Dedifferentiated amniotic fluid mesenchymal stem cell (primary cell): Measurements from ENCODE around the gene SEH1L.
"Not testable (repeated sequence)": the region's sequence is repeated elsewhere in the genome, so short reads cannot be mapped to it uniquely, and the experiment has no call there.

Source experiments
- DNase-seq: peaks from one replicate; pipeline ENCODE4 v3.0.0-alpha.2; 2016; ENCODE audit errors: extremely low spot score

SEH1L gene

DNA sequence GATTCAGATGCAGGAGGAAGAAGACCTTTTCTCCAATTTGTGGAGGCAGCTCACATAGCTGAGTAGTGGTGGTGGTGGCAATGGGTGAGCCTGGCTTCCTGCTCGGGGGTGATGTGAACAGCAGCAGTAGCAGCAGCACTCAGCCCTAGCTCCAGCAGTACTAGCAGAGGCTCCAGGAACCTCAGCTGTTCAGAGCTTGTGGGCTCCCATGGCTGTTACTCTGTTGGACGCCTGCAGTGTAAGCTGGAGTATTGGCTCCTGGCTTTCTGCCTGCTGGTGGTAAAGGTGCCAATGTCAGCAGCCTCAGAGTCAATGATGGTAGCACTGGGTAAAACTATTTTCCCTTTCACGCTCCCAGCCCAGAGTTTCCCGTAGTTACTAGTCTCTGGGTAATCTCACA, 3.1 kb upstream of the SEH1L start:
- DNase-seq, result no peak

DNA sequence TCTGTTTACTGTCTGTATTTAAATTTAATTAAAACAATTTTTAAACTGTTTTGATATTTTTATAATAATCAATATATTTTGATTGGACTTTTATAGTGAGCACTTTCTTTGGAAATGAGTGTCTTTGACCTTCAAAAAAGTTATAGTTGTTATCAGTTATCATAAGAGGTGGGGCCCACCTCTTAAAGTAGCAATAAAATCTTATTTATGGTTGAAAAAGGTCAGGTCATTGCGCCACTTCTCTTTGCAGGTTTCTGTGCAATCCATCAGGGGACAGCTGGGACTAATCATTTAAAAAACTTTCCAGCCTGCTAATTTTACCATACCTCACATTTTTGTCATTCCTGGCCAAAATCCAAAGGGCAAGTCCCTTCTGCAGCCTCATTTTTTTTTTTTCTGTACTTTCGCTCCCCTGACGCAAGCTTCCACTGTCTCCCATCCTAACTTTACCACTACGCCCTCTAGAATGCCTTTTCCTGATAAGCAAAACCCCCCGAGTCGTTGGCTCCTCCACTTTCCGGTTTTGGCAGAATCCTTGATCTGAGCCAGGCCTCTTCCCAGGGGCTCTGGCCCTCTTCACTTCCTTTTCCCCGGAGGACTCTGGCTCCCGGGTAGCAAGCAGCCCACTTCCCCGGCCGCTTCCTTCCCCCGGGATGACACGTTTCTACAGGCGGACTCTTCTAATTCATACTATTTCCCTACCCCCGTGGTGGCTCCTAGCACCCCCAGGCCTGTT, 1.1 kb upstream of the SEH1L start:
- DNase-seq, result peak; percentile 92

DNA sequence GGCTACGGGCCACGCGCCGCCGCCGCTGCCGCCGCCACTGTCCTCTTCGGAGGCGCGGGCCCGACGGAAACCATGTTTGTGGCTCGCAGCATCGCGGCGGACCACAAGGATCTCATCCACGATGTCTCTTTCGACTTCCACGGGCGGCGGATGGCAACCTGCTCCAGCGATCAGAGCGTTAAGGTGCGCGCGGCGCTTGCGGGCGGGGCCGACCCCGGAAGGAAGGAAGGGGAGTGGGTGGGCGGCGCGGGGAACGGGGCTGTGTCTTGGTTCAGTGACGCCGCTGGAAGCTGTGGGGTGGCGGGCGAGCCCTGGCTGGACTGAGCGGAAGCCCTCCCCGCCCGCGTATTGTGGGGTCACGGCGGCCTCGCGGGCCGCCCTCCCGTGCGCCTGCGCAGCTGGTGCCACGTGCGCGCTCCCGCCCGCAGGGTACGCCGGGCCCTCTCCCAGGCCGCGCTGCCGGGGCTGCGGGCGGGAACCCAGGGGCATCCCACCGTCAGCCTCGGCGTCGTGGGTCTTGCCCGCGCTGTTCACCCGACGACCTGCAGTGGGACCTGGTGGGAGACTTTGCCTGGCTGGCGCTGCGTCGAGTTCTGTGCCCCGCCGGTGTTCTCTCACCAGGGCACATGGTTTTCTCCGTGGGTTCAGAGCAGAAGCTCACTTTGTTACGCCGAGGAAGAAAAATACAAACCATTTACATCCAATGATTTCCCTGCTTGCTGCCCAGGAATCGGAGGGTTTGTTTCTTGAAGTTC, 416 bp downstream of the SEH1L start:
- peak; percentile 58 for DNase-seq

DNA sequence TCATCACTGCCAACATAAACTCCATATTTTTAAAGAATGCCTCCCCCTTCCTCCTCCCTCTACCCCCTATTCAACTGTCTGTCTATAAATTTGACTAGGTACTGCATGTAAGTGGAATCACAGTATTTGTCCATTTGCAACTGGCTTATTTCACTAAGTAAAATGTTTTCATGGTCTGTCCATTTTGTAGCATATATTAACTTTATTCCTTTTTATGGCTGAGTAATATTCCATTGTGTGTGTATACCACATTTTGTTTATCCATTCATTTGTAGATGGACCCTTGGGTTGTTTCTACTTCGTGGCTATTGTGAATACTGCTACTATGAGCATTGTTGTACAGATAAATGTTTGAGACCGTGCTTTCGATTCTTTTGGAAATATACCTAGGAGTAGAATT, 10.7 kb downstream of the SEH1L start:
- DNase-seq, result no peak

DNA sequence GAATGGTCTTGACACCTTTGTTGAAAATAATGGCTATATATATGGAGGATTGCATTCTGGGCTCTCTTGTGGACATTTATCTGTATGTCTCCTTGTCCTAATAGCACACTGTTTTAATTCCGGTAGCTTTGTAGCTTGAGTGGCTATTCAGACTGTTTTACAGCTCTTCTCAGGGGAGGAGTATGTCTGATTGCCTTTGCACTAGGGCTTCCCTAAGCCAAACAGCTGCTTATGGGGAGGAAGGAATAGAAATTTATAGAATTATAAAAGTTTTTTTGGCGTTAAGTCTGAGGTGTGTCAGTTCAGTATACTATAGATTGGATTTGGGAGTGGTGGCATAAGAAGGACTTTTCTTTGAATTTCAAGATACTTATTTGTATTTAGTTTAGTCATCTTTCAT, 12.6 kb downstream of the SEH1L start:
- DNase-seq, result no peak

DNA sequence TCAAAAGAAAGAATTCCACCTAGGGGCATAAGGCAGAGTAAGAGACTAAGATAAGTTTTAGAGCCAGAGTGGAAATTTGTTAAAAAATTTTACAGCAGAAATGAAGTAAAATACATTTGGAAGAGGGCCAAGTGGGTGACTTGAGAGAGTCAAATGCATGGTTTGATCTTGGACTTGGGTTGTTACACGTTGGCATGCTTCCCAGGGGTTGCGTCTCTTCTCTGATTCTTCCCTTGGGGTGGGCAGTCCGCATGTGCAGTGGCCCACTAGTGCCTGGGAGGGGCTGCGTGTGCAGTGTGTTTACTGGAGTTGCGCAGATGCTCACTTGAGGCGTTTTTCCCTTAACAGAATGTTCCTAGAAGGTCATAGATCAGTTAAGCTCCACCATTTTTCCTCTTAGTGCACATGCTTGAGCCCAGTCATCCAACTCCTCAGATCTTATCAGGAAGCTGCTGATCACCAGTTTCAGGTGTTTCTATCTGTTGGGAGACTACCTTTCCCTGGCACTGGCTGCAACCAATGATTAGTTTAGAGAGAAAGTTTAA, 13.1 kb downstream of the SEH1L start:
- DNase-seq, result no peak

DNA sequence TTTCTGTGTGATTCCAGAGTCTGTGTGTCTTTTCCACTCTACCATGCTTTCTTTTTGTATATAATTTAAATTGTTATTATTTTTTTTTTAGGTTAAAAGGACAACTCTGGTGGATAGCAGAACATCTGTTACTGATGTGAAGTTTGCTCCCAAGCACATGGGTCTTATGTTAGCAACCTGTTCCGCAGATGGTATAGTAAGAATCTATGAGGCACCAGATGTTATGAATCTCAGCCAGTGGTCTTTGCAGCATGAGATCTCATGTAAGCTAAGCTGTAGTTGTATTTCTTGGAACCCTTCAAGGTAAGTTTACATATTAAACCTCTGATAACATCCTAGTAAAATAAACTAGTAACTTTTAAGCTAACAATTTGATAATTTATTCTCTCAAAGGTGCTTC, 15.3 kb downstream of the SEH1L start:
- DNase-seq, result no peak

DNA sequence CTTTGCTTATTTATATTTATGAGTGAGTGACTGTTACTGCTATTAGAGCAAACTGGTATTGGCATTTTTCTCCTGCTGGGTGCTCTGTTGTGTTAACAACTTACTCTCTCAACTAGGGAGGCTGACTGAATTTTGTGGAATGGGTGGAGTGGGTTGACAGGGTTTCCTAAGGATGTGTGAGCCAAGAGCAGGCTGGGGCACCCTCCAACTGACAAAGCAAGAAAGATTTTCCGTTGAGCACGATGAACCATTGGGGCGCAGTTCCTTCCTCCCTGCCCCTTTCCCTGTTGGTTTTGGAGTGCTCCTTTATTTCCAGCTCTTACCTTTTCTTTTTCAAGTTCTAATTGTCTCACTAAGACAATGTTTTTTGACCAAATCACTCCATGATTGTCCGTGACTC, 20.3 kb downstream of the SEH1L start:
- no peak for DNase-seq

DNA sequence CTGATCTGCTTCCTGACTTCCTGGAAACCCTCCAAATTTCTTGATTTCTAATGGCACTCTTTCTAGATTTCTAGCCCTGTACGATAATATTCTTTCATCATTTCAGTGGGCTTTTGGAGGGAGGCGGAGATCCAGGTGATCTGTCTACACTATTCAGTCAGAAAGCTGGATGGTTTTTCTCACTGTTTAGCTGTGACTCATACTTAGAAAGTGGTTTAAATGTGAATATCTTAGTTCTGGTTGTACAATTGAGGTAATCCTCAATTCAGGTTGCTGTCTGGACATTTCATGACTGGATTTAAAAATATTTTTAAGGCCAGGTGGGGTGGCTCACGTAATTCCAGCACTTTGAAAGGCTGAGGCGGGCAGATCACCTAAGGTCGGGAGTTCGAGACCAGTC, 20.8 kb downstream of the SEH1L start:
- DNase-seq, result no peak

DNA sequence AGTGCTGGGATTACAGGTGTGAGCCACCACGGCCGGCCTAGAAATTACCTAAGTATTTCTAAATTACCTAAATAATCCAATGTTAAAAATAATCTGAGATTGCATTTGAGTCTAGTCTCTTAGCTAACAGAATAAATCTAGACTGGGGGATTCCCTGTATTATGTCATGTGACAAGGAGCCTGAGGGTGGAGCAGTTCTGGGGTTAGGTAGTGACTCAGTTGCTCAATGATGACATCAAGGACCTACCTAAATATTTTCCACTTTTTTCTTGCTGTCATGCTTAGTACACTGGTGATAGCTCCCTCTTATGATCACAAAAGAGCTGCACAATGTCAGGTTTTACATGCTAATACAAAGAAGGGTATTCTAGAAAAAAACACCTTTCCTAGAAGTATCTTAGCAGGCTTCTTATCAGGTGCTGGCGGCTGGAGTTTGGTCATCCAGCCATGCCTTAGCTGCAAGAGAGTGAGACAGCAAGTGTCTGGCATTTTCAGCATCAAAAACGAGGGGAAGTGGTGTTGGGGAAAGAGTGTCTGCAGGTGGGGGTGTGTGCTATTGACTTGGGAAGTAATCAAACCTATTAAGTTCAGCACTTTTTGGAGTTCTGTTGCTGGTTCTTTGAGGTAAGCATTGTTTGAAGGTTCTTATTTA, 25.9 kb downstream of the SEH1L start:
- no peak for DNase-seq

DNA sequence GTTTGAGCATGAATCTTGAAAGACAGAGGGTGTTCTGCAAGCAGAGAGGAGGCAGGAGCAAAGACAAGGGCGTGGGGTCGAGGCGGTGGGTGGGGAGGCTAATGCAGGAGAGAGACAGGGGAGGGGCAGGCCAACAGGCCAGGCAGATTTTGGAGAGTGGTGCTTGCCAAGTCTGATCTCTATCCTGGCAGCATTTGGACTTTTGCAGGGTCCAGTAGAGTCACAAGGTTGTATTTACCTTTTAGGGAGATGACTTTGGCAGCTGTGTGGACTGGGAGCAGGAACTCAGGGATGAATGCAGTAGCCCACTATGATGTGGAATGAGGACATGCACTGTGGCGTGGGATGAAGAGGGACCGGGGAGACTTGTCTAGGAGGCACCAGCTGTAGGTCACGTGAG, 27.7 kb downstream of the SEH1L start:
- DNase-seq, result no peak

DNA sequence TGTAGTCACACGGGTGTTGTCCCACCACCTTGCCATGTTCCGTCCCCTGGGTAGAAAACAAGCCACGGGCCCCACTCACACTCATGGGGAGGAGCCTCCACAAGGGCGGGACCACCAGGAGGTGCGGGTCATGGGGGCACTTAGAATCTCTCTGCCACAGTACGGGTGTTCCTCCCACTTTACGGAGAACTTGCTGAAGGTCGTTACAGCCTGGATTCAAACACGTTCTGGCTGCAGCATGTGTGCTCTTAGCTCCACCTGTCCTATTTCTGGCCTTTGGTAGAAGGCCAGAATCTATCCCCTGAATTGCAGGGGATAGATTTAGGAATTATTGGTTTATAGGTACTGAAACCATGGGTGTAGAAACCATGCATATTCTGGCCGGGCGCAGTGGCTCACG, 28.5 kb downstream of the SEH1L start:
- DNase-seq, result no peak

DNA sequence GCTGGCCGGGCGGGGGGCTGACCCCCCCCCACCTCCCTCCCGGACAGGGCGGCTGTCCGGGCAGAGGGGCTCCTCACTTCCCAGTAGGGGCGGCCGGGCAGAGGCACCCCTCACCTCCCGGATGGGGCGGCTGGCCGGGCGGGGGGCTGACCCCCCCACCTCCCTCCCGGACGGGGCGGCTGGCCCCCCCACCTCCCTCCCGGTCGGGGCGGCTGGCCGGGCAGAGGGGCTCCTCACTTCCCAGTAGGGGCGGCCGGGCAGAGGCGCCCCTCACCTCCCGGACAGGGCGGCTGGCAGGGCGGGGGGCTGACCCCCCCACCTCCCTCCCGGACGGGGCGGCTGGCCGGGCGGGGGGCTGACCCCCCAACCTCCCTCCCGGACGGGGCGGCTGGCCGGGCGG, 32.3 kb downstream of the SEH1L start:
- not testable (repeated sequence) for DNase-seq

DNA sequence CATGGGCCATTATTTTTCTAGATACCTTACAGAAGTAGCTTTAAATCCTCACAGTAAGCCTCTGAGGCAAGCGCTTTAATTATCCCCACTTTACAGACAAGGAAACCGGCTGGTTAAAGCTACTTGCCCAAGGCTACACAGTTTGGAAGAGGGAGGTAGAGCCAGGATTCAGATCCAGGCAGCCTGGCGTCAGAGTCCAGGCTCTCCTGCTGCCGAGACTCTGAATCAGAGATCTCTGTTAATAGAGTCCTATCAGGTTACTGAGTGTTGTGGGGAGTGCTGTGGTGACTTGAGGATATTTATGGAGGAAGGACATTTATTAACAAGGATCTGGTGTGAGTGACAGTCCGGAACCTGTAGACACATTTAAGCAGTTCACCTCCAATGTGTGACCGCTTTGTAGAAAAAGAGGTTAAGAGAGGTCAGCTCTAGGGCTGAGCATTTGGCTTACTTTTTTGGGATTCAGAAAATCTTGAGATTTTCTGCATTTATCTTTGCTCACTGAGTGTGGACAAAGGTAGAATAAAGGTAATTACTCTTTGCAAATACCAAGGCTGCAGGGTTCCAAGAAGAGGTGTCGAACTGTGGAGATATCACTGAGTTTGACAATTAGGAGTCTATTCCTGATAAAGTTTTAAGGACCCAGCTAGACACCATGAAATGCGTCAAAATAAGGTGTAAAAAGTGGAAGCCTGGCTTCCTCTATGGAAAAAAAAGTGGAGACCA, 41.7 kb downstream of the SEH1L start:
- no peak for DNase-seq

DNA sequence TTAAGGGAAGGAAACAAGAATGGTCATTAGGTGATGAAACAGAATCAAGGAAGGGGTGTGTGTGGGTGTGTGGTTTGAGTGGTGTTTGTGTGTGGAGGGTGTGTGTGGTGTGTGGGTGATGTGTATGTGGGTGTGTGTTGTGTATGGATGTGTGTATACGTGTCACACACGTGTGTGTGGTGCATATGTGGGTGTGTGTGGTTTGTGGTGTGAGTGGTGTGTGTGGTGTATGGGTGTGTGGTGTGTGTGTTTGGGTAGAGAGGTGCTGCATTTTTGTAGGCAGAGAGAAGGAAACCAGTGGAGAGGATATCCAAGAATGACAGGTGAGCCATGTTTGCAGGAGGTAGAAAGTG, 42.3 kb downstream of the SEH1L start:
- no peak for DNase-seq

DNA sequence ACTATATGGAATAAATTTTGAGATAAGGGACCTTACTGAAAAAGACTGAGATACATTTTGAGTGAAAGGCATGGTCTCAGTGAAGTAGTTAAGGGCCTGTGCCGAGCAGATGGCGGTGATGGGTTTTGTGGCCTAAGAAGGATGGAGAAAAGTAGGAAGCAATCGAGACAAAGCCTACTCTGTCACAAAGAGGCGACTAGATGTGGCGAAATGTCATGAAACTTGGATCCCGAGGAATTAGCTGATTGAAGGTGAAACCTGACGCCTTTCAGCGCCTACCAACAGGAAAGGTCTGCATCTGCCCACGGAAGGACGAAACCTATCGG, 42.8 kb downstream of the SEH1L start:
- no peak for DNase-seq

DNA sequence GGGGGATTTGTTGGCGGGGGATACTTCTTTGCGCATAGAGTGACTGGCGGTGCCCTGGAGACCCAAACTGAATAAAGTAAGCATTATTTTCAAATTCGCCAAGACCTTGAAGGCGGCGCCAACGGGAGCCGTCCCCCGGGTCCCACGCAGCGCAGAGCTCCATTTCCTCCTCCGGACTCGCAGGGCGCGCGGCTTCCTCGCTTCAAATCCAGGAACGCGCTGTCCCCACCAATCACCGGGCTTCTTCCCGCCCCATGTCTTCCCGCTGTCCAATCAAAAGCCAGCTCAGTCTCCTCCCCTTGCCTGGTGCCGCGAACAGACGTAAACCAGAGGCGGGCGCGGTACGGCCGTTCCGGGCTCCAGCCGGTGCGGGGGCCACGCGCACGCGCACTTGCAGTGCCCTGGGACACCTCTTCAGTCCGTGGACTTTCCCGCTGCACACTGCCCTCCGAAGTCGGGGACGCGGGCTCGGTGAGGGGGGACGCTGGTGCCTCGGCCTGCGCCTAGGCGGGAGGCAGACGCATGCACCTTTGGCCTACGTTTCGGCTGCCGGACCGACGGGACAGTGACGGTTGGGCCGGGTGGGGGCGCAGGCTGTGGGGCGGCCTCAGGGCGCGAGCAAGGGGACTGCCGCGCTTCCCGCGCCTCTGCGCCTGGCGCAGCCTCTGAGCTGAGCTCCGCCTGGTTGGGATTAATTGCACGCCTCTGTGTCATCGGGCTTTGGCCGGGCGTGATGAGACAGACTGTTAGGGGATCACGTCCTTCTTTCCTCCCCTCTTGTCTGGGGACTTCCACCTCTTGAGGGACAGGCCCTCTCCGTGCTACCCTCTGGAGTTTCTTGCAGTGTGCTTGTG, 43.4 kb downstream of the SEH1L start, which contains the start of gene CEP192:
Gene CEP192, plus strand, starts transcription at position 396 of the 854 bp plus-strand sequence. CDS start 8,063 bp downstream, outside the sequence.
- DNase-seq, result peak; percentile 99

DNA sequence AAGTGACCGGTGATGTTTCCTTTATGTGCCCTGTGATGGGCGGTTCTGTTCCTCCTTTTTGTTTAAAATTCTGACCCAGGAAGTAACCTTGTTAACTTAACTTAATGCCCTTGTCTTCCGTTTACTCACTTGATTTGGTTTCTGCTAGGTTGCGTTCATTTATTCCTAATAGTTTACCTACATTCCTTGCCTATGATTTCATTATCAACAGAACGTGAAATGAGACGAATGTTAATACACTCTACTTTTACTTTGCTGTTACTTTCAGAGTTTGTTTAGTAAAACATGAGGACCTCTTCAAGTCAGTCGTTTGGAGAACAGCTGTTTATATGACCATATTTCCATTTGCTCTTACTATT, 44.0 kb downstream of the SEH1L start:
- peak; percentile 26 for DNase-seq

DNA sequence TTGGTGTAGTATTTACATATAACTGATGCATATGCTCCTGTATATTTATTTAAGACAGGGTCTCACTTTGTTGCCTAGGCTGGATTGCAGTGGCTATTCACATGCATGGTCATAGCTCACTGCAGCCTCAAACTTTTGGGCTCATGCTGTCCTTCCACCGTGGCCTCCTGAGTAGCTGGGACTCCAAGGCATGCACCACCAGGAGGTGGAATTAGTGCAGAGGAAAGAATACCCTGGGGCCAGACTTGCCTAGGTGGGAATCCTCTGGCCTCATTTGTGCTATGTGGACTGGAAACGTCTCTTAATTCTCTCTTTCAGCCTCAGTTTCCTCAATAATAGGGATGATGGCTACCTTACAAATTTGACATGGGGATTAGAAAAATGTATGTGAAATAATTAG, 45.6 kb downstream of the SEH1L start:
- DNase-seq, result no peak

DNA sequence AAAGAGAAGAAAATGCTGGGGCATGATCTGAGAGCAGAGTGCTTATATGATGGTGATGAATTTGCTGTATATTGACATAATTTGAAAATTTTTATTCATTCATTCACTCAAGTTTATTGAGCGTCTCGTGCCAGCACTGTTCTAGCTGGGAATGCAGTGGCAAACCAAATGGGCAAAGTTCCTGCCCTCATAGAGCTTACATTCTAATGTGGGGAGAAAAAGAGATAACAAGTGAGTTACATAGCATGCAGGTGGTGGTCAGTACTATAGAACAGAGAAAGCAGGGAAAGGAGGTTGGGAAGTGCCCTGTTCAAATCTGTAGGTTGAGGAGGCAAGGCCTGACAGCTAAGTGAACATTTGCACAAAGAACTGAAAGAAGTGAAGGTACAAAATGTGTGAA, 47.6 kb downstream of the SEH1L start:
- DNase-seq, result no peak

DNA sequence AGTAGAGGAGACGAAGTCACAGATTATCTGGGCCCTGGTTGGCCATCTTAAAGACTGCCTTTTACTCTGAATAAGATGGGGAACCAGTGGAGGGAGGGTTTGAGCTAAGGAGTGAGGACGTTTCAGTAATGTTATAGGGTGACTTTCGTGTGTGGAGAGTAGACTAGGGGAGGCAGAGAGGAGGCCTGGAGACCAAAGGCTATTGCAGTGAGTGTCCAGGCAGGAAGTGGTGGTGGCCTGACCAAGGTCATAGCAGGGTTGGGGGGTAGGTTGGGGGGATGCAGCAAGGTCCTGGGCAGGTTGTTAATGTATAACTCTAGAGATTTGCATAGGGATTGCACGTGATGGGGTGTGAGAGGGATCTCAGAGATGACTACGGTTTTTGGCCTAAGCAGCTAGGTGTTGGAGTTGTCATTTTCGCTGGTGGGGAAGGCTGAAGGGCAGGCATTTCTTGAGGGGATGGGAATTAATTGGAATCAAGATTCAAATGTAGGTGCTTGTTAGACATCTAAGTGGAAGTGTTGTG, 48.2 kb downstream of the SEH1L start:
- DNase-seq, result no peak
